Lung (tissue), 12 donors: ENCODE results near the gene GPR85. TPM values are rescaled to one million over a fixed set of nuclear protein-coding genes. Genes with fewer than 3 reads are reported as not detected.

Source experiments
- ATAC-seq: fragments of 200-7000 bp; cut with Tn5 transposase; one replicate; pipeline ENCODE4 v1.9.1; 2020; ENCODE audit warnings: moderate number of reproducible peaks; ENCODE audit not compliant: insufficient read depth, low FRiP score
- DNase-seq, 3 donors: peaks; one replicate each; pipeline ENCODE4 v3.0.0-alpha.2; 2013 to 2017
- H3K27ac ChIP-seq, 2 donors: one replicate each; pipeline ENCODE4 v1.5.1; 2013; ENCODE audit warnings: mild to moderate bottlenecking in 2 of 2, moderate library complexity in 2 of 2, control low read depth in 1 of 2, inconsistent platforms in 1 of 2, low read depth in 1 of 2, low read length in 1 of 2
- H3K27me3 ChIP-seq, 3 donors: one replicate each; pipeline ENCODE4 v1.5.1; 2013; ENCODE audit warnings: low read length in 2 of 3; ENCODE audit not compliant: control insufficient read depth in 3 of 3, insufficient read depth in 3 of 3
- H3K36me3 ChIP-seq, 4 donors: one replicate each; pipeline ENCODE4 v1.5.1; 2013; ENCODE audit warnings: low read length in 4 of 4, mild to moderate bottlenecking in 1 of 4, moderate library complexity in 1 of 4; ENCODE audit not compliant: control insufficient read depth in 4 of 4, insufficient read depth in 4 of 4
- H3K4me1 ChIP-seq, 5 donors: one replicate each; pipeline ENCODE4 v1.5.1; 2013; ENCODE audit warnings: low read length in 5 of 5, mild to moderate bottlenecking in 2 of 5, moderate library complexity in 1 of 5; ENCODE audit not compliant: control insufficient read depth in 5 of 5, insufficient read depth in 5 of 5
- H3K4me3 ChIP-seq: one replicate; pipeline ENCODE4 v1.5.1; 2013; ENCODE audit warnings: mild to moderate bottlenecking, control low read depth, moderate library complexity
- H3K9ac ChIP-seq, 2 donors: one replicate each; pipeline ENCODE4 v1.5.1; 2013; ENCODE audit warnings: low read length in 2 of 2, control low read depth in 1 of 2; ENCODE audit not compliant: insufficient read depth in 1 of 2
- H3K9me3 ChIP-seq, 4 donors: one replicate each; pipeline ENCODE4 v1.5.1; 2013; ENCODE audit warnings: low read length in 3 of 4, mild to moderate bottlenecking in 1 of 4, moderate library complexity in 1 of 4; ENCODE audit not compliant: control insufficient read depth in 4 of 4, insufficient read depth in 3 of 4
- WGBS, 2 donors: extraction: QIAGEN DNeasy Blood & Tissue Kit; methylation state at CpG; one replicate each; pipeline ENCODE4 v1.1.7; 2013; 5-methylcytosine and 5-hydroxymethylcytosine counted together
- polyA plus RNA-seq, 2 donors: library from polyadenylated mRNA; stranded (reverse); fragments of 200-250 nt; gene quantifications; one replicate each; pipeline ENCODE4 v1.2.1, GENCODE V29; 2013
- total RNA-seq, 2 donors: library from RNA; depleted of rRNA in 1 of 2; stranded (reverse); fragments of >200 nt in 1 of 2; gene quantifications; one replicate each; pipeline ENCODE4 v1.2.1, GENCODE V29; 2014 to 2021
- TF ChIP-seq, protein P1 (sequence below): IDR thresholded peaks from 2 replicates; pipeline ENCODE4 v1.5.1; 2012; ENCODE audit warnings: mild to moderate bottlenecking; ENCODE audit errors: control extremely low read depth, extremely low read depth
- donor health status: control.
- donor health status: control.
- donor health status: Bipolar disorder and iron deficiency.
- donor health status: healthy.
- donor health status: DM: yes; HTN: yes; CAD: no.

Gene GPR85
- total and polyA plus RNA-seq, 4 donors: 0.57 to 2.1 (median 1.4) TPM

DNA sequence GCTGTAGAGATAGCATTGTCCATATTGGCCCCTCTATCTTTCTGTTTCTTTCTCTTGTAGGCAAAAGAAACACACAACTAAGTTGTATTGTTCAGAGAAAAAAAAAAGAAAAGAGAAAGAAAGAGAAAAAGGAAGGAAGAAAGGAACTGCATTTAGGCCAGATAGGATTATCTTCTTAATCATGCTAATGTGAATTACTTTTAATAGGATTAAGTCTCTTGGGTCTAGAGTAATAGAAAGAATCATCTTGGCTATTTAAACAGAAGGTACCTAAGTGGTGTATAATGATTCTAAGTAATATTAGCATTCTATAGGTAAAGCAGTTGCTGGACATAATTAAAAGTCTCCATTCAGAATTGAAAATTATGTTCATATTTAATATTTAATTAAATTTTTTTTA lies 42.2 kb downstream of the GPR85 start:
- ATAC-seq (no peak), DNase-seq (no peak)
- H3K27ac ChIP-seq: no peak overlapping the region
- TF ChIP-seq, protein P1, sequence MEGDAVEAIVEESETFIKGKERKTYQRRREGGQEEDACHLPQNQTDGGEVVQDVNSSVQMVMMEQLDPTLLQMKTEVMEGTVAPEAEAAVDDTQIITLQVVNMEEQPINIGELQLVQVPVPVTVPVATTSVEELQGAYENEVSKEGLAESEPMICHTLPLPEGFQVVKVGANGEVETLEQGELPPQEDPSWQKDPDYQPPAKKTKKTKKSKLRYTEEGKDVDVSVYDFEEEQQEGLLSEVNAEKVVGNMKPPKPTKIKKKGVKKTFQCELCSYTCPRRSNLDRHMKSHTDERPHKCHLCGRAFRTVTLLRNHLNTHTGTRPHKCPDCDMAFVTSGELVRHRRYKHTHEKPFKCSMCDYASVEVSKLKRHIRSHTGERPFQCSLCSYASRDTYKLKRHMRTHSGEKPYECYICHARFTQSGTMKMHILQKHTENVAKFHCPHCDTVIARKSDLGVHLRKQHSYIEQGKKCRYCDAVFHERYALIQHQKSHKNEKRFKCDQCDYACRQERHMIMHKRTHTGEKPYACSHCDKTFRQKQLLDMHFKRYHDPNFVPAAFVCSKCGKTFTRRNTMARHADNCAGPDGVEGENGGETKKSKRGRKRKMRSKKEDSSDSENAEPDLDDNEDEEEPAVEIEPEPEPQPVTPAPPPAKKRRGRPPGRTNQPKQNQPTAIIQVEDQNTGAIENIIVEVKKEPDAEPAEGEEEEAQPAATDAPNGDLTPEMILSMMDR: no peak
- no peaks in the 10 kb centered on the region for H3K4me1 ChIP-seq
- H3K9me3 ChIP-seq: no peaks in the 10 kb centered on the region
- no peak overlapping the region for H3K9ac ChIP-seq
- no peaks in the 10 kb centered on the region for H3K27me3 ChIP-seq
- no peak overlapping the region for H3K4me3 ChIP-seq
- no peaks in the 10 kb centered on the region for H3K36me3 ChIP-seq

GRCh38 chr7:113040849-113041248 lies 45.8 kb downstream of the GPR85 start:
- Histone ChIP-seq H3K4me1 (no peaks in the 10 kb centered on the region), H3K36me3 (no peaks in the 10 kb centered on the region), H3K4me3 (no peak overlapping the region), H3K27me3 (no peaks in the 10 kb centered on the region), H3K9ac (no peak overlapping the region), H3K27ac (no peak overlapping the region), H3K9me3 (no peaks in the 10 kb centered on the region)
- TF ChIP-seq, protein P1: no peak
- DNase-seq: peak in 1 of 3 donors; percentile 25
- no peak for ATAC-seq

- DNase-seq: peak in 1 of 3 donors; percentile 10
Observed at GRCh38 chr7:113033959-113034358, 52.7 kb downstream of the GPR85 start.

More at GRCh38 chr7:113033959-113034358, 52.7 kb downstream of the GPR85 start:
- Histone ChIP-seq H3K9me3 (no peaks in the 10 kb centered on the region), H3K4me1 (no peaks in the 10 kb centered on the region), H3K9ac (no peak overlapping the region), H3K27ac (no peak overlapping the region), H3K36me3 (no peaks in the 10 kb centered on the region), H3K27me3 (no peaks in the 10 kb centered on the region), H3K4me3 (no peak overlapping the region)
- 23 to 46% methylated on average over 2 of the region's 2 CpGs for WGBS, 2 donors
- TF ChIP-seq, protein P1: no peak
- peak; percentile 11 for ATAC-seq

Other genes starting within 250 kb of the GPR85 start
- gene SMIM30, start 31.7 kb upstream of the GPR85 start, total RNA-seq: 10 to 100 TPM; 35.8 to 53.0 TPM
- 100 to 1,000 TPM in 1 of 2 donors, 10 to 100 TPM in 1; 44.5 to 135 TPM for gene SMIM30, start 31.7 kb upstream of the GPR85 start, polyA plus RNA-seq